LNCaP clone FGC (cell line): ENCODE measurements around the gene TGFA.

ENCODE experiments used
- DNase-seq: peaks from one replicate; pipeline ENCODE4 v3.0.0-alpha.2; 2011; ENCODE audit warnings: low read depth
- H3K4me3 ChIP-seq: 2 replicates; pipeline ENCODE4 v1.5.1; 2011; ENCODE audit warnings: mild to moderate bottlenecking, low read depth, low read length, control low read depth
- CTCF ChIP-seq: IDR thresholded peaks from 2 replicates; pipeline ENCODE4 v1.5.1; 2012; ENCODE audit warnings: mild to moderate bottlenecking; ENCODE audit not compliant: control insufficient read depth, insufficient read depth; ENCODE audit errors: extremely low read depth

TGFA gene

DNA sequence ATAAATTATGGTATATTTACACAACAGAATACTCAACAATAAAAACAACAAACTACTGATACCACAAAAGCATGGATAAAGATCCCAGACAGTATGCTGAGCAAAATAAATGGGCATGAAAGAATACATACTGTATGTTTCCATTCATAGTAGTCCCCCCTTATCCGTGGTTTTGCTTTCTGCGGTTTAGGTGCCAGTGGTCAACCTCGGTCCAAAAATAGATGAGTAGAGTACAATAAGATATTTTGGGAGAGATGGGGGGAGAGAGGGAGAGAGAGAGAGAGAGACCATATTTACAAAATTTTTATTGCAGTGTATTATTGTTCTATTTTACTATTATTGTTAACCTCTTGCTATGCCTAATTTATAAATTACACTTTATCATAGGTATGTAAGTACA lies 21.0 kb upstream of the TGFA start:
- no peak for DNase-seq
- no peak overlapping the region for H3K4me3 ChIP-seq
- no peak for TF ChIP-seq CTCF

DNA sequence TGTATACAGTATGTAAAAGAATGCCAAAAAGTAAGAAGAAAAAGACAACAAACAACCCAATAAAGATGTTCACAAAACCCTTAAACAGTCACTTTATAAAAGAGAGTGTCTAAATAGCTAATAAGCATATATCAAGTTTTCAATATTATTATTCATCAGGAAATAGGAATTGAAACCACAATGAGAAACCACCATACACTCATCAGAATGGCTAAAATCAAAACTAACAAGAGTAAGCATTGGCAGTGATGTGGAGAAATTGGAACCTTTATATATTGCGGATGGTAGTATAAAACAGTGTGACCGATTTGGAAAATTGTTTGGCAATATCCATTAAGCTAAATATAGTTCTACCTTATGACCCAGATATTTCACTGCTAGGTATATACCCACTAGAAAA lies 20.5 kb upstream of the TGFA start:
- DNase-seq, result no peak
- no peak overlapping the region for H3K4me3 ChIP-seq
- no peak for TF ChIP-seq CTCF

GRCh38 chr2:70570041-70570661 lies 16.5 kb upstream of the TGFA start:
- no peak overlapping the region for H3K4me3 ChIP-seq
- no peak for DNase-seq
- TF ChIP-seq CTCF, result no peak

GRCh38 chr2:70569559-70569958 lies 15.9 kb upstream of the TGFA start:
- DNase-seq, result no peak
- no peak overlapping the region for H3K4me3 ChIP-seq
- no peak for TF ChIP-seq CTCF

DNA sequence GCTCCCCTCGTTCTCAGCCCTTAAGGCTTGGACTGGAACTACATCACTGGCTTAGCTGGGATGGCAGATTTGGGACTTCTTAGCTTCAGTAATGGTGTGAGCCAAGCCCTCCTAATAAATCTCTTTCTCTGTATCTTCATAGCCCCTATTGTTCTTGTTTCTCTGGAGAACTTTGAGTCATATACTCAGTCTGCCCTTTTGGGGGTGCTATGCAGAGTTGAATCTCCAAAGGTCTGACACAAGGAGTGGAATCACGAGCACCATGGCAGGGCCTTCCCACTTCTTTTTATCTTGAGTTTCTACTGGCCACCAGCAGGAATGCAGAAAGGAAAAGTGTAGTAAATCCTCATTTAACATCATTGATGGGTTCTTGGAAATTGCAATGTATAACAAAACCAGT lies 13.3 kb upstream of the TGFA start:
- H3K4me3 ChIP-seq, result no peak overlapping the region
- no peak for TF ChIP-seq CTCF
- DNase-seq, result no peak

DNA sequence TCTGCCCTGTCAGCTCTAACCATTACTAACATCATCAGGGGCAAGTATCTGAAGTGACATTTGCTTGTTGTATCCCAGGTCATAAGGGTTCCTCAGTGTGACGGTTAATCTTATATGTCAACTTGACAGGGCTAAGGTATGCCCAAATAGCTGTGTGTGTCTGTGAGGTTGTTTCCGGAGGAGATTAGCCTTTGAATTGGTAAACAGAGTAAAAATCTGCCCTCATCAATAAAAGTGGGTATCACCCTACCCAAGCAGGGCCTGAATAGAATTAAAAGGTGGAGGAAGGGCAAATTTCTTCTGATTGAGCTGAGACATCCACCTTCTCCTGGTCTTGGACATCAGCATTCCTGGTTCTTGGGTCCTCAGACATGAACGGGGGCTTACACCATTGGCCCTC lies 12.8 kb upstream of the TGFA start:
- no peak overlapping the region for H3K4me3 ChIP-seq
- no peak for TF ChIP-seq CTCF
- DNase-seq, result no peak

GRCh38 chr2:70565039-70565731 lies 11.6 kb upstream of the TGFA start:
- H3K4me3 ChIP-seq, result no peak overlapping the region
- no peak for DNase-seq
- no peak for TF ChIP-seq CTCF
